Osteoblast (primary cell): ENCODE data around the gene HOXC10. TPM values are rescaled to one million over a fixed set of nuclear protein-coding genes. Genes with fewer than 3 reads are reported as not detected.
A peak's percentile ranks its signal among the peaks of the same experiment; 100 is the strongest.

Source experiments
- DNase-seq: peaks from one replicate; pipeline ENCODE4 v3.0.0; 2011; ENCODE audit warnings: low spot score, mixed read lengths; ENCODE audit not compliant: insufficient read length; ENCODE audit errors: missing footprints
- H2AFZ ChIP-seq: 2 replicates; pipeline ENCODE4 v1.6.0; 2011; ENCODE audit warnings: mild to moderate bottlenecking, low read length
- H3K27ac ChIP-seq: 2 replicates; pipeline ENCODE4 v1.5.1; 2011; ENCODE audit warnings: mild to moderate bottlenecking, low read depth, low read length, moderate library complexity
- H3K27me3 ChIP-seq: 2 replicates; pipeline ENCODE4 v1.6.0; 2012; ENCODE audit warnings: mild to moderate bottlenecking, control low read depth, inconsistent platforms, low read length, moderate library complexity; ENCODE audit not compliant: insufficient read depth
- H3K36me3 ChIP-seq: 2 replicates; pipeline ENCODE4 v1.5.1; 2011; ENCODE audit warnings: mild to moderate bottlenecking, low read length, control low read depth, moderate library complexity; ENCODE audit not compliant: insufficient read depth
- H3K4me1 ChIP-seq: 2 replicates; pipeline ENCODE4 v1.5.1; 2011; ENCODE audit warnings: mild to moderate bottlenecking, low read length, control low read depth, moderate library complexity; ENCODE audit not compliant: insufficient read depth
- H3K4me2 ChIP-seq: 2 replicates; pipeline ENCODE4 v1.6.0; 2011; ENCODE audit warnings: mild to moderate bottlenecking, low read length; ENCODE audit not compliant: insufficient read depth
- H3K4me3 ChIP-seq: fragments of 200-600 bp; sonication (generic); 3 replicates; pipeline ENCODE4 v1.5.1; 2012; ENCODE audit warnings: mild to moderate bottlenecking, low read length, inconsistent platforms; ENCODE audit not compliant: insufficient read depth
- H3K79me2 ChIP-seq: 2 replicates; pipeline ENCODE4 v1.6.0; 2012; ENCODE audit warnings: mild to moderate bottlenecking, low read length, control low read depth, inconsistent platforms; ENCODE audit not compliant: insufficient read depth
- H3K9me3 ChIP-seq: 2 replicates; pipeline ENCODE4 v1.5.1; 2011; ENCODE audit warnings: low read depth, low read length, control low read depth
- H4K20me1 ChIP-seq: 2 replicates; pipeline ENCODE4 v1.6.0; 2012; ENCODE audit warnings: mild to moderate bottlenecking, low read length, control low read depth; ENCODE audit not compliant: insufficient read depth
- total RNA-seq: library from RNA; depleted of rRNA; stranded (reverse); fragments of >200 nt; gene quantifications from 2 replicates; pipeline ENCODE4 v1.2.3, GENCODE V29; 2012
- TF ChIP-seq, protein P1 (sequence below): IDR thresholded peaks from 2 replicates; pipeline ENCODE4 v1.5.1; 2011; ENCODE audit warnings: mild to moderate bottlenecking, low read depth, low read length, moderate library complexity; ENCODE audit errors: extremely low read depth

HOXC10 gene
- total RNA-seq, 1 donor, result 11.2 TPM

DNA sequence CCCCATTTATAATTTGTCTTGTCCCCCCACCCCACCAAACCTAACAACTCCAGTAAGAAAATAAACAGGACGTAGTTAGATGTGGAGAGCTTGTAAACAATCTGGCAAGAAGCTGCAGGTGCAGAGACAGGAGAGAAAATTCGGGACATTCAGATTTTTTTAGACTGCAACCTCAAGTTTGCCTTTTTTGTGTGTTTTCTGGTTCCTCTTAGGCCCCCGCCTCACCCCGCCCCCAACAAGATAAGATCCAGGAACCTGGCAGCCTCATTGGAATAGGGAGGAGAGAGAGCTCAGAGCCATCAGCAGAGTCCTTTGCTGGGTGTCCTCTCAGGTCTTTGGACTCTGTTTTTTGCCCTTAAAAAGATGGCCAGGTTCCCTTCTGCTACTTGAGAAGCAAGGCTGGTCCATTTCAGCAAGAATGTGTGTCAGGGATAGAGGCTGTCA is 2.9 kb downstream of the HOXC10 start:
- Histone ChIP-seq H3K36me3 (no peaks in the 10 kb centered on the region), H3K4me3 (peak overlapping the region; percentile 23), H3K4me2 (peak overlapping the region; percentile 99), H4K20me1 (peaks cover 22% of the 10 kb centered on the region), H3K27ac (no peak overlapping the region), H3K4me1 (peaks cover 54% of the 10 kb centered on the region), H2AFZ (no peak overlapping the region), H3K9me3 (no peaks in the 10 kb centered on the region), H3K27me3 (no peaks in the 10 kb centered on the region), H3K79me2 (peaks cover 79% of the 10 kb centered on the region)
- TF ChIP-seq, protein P1, sequence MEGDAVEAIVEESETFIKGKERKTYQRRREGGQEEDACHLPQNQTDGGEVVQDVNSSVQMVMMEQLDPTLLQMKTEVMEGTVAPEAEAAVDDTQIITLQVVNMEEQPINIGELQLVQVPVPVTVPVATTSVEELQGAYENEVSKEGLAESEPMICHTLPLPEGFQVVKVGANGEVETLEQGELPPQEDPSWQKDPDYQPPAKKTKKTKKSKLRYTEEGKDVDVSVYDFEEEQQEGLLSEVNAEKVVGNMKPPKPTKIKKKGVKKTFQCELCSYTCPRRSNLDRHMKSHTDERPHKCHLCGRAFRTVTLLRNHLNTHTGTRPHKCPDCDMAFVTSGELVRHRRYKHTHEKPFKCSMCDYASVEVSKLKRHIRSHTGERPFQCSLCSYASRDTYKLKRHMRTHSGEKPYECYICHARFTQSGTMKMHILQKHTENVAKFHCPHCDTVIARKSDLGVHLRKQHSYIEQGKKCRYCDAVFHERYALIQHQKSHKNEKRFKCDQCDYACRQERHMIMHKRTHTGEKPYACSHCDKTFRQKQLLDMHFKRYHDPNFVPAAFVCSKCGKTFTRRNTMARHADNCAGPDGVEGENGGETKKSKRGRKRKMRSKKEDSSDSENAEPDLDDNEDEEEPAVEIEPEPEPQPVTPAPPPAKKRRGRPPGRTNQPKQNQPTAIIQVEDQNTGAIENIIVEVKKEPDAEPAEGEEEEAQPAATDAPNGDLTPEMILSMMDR, result no peak
- no peak for DNase-seq

DNA sequence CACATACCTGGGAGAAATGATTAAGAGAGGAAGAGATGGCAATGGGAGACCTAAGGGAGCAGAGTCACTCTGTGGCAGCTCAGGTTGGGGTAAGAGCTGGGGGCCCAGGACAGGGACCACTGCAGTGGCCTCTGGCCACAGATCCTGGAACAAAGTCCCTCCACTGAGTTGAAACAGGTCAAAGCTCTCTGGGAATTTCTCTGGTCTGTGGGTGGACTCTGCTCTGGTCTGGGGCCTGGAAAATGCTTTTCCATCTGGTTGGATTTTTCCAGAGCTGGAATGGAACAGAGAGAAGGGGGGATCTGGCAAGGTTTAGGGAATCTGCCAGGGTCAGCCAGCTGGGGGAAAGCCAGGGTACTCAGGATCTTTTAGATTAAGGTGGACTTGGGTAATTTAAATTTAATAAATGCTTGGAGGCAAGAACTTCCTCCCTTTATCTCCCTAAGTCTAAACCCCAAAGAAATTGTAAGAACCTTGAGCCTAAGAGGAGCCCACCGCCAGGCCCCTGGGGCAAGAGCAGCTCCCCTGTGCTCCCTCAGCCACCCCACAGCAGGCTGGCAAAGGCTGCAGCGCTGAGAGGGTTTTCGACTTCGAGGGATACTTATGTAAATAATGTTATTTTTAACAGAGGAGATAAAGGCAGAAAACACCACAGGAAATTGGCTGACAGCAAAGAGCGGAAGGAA is 3.7 kb downstream of the HOXC10 start:
- peak overlapping the region; percentile 68 for H3K4me3 ChIP-seq
- peak overlapping the region; percentile 99 for H3K4me2 ChIP-seq
- no peak overlapping the region for H2AFZ ChIP-seq
- H3K27ac ChIP-seq, result peak overlapping the region; percentile 20
- H3K36me3 ChIP-seq, result no peaks in the 10 kb centered on the region
- H3K79me2 ChIP-seq, result peaks cover 87% of the 10 kb centered on the region
- TF ChIP-seq, protein P1, result no peak
- DNase-seq, result no peak
- peaks cover 54% of the 10 kb centered on the region for H3K4me1 ChIP-seq
- no peaks in the 10 kb centered on the region for H3K9me3 ChIP-seq
- H3K27me3 ChIP-seq, result no peaks in the 10 kb centered on the region
- peaks cover 27% of the 10 kb centered on the region for H4K20me1 ChIP-seq

DNA sequence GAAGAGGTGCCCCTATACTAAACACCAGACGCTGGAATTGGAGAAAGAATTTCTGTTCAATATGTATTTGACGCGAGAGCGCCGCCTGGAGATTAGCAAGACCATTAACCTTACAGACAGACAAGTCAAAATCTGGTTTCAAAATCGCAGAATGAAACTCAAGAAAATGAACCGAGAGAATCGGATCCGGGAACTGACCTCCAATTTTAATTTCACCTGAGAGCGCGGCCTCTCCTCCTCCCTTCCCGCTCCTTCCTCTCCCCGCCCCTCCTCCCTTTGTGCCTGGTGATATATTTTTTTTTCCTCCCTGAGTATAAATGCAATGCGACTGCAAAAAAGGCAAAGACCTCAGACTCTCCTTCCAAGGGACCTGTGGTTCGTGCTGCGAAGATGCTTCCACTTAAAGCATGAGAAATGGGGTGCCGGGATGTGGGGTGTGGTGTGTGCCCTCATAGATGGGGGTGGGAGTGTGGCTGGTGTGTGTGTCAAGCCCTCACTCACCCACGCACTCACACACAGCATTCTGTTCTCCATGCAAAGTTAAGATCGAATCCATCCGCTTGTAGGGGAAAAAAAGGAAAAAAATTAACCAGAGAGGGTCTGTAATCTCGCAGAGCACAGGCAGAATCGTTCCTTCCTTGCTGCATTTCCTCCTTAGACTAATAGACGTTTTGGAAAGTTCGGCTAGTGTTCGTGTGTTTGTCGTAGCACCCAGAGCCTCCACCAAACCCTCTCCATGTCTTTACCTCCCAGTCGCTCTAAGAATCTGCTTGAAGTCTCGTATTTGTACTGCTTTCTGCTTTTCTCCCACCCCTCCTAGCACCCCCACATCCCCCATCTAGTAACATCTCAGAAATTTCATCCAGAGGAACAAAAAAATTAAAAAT is 4.5 kb downstream of the HOXC10 start:
- Histone ChIP-seq H3K27ac (peak overlapping the region; percentile 20), H3K4me1 (peaks cover 58% of the 10 kb centered on the region), H3K4me3 (peak overlapping the region; percentile 68), H4K20me1 (peaks cover 27% of the 10 kb centered on the region), H3K4me2 (peak overlapping the region; percentile 99), H2AFZ (peak overlapping the region; percentile 9), H3K79me2 (peaks cover 95% of the 10 kb centered on the region), H3K27me3 (no peaks in the 10 kb centered on the region), H3K36me3 (no peaks in the 10 kb centered on the region), H3K9me3 (no peaks in the 10 kb centered on the region)
- DNase-seq, result peak; percentile 92
- TF ChIP-seq, protein P1, result peak; percentile 56
